HepG2 (cell line): Measurements from ENCODE around the gene PLA2G2A. TPM values are rescaled to one million over a fixed set of nuclear protein-coding genes. Genes with fewer than 3 reads are reported as not detected.
A peak's percentile ranks its signal among the peaks of the same experiment; 100 is the strongest.

Source experiments
- ELF3 ChIP-seq: IDR thresholded peaks from 2 replicates; pipeline ENCODE4 v1.6.1; 2016; ENCODE audit warnings: missing genetic modification reagents, missing compliant biosample characterization
- HNRNPLL ChIP-seq: fragments of 200-400 bp; formaldehyde crosslinking; IDR thresholded peaks from 2 replicates; pipeline ENCODE4 v1.6.1; 2017; ENCODE audit warnings: mild to moderate bottlenecking, low read depth, low read length; ENCODE audit not compliant: poor library complexity, severe bottlenecking
- MBD4 ChIP-seq: IDR thresholded peaks from 2 replicates; pipeline ENCODE4 v1.6.1; 2012; ENCODE audit warnings: low read length, inconsistent platforms, borderline replicate concordance
- RARA ChIP-seq: IDR thresholded peaks from 2 replicates; pipeline ENCODE4 v1.6.1; 2016; ENCODE audit warnings: missing genetic modification reagents, missing compliant biosample characterization
- ZNF317 ChIP-seq: sonication (generic); formaldehyde crosslinking; IDR thresholded peaks from 2 replicates; pipeline ENCODE4 v1.5.0; 2020; ENCODE audit warnings: mild to moderate bottlenecking, missing genetic modification reagents
- ZNF33A ChIP-seq: sonication (generic); formaldehyde crosslinking; IDR thresholded peaks from 2 replicates; pipeline ENCODE4 v1.5.1; 2020; ENCODE audit warnings: missing genetic modification reagents, mild to moderate bottlenecking, moderate library complexity, borderline replicate concordance
- ZNF550 ChIP-seq: sonication (generic); formaldehyde crosslinking; IDR thresholded peaks from 2 replicates; pipeline ENCODE4 v1.4.0; 2020; ENCODE audit warnings: mild to moderate bottlenecking, missing genetic modification reagents, borderline replicate concordance
- ZNF672 ChIP-seq: sonication (generic); formaldehyde crosslinking; IDR thresholded peaks from 2 replicates; pipeline ENCODE4 v1.8.1; 2022; ENCODE audit warnings: missing genetic modification reagents
- ZNF687 ChIP-seq: sonication (generic); formaldehyde crosslinking; IDR thresholded peaks from 2 replicates; pipeline ENCODE4 v1.5.1; 2020; ENCODE audit warnings: mild to moderate bottlenecking, missing genetic modification reagents, moderate library complexity
- ZUFSP ChIP-seq: sonication (generic); formaldehyde crosslinking; IDR thresholded peaks from 2 replicates; pipeline ENCODE4 v1.9.0; 2021; ENCODE audit warnings: missing genetic modification reagents, mild to moderate bottlenecking, borderline replicate concordance
- polyA plus RNA-seq, 8 experiments: library from polyadenylated mRNA; depleted of rRNA in 3 of 8; stranded (reverse) in 7 of 8; unstranded in 1 of 8; fragments of >200 nt; fragmentation: Illumina TruSeq in 4 of 8; extraction: Trizol in 4 of 8; gene quantifications; 2 replicates each; pipeline versions ENCODE4 v1.2.1 to v1.2.3, GENCODE V29; 2011 to 2016; ENCODE audit warnings: low read depth in 4 of 8, missing spikeins in 1 of 8, mixed read lengths in 1 of 8; ENCODE audit not compliant: insufficient read depth in 1 of 8
- total RNA-seq, 5 experiments: library from RNA; depleted of rRNA; stranded (reverse); fragments of >200 nt; fragmentation: Illumina TruSeq; extraction: Trizol; gene quantifications; 2 replicates each; pipeline ENCODE4 v1.2.3, GENCODE V29; 2016; ENCODE audit warnings: low read depth in 1 of 5
- TF ChIP-seq, protein P1 (sequence below): sonication (generic); formaldehyde crosslinking; IDR thresholded peaks from 2 replicates; pipeline ENCODE4 v1.4.0; 2020; ENCODE audit warnings: missing genetic modification reagents
- TF ChIP-seq, protein P2 (sequence below): sonication (generic); formaldehyde crosslinking; IDR thresholded peaks from 2 replicates; pipeline ENCODE4 v1.8.0; 2022; ENCODE audit warnings: mild to moderate bottlenecking, missing genetic modification reagents
- TF ChIP-seq, protein P3 (sequence below): sonication (generic); formaldehyde crosslinking; IDR thresholded peaks from 2 replicates; pipeline ENCODE4; 2020; ENCODE audit warnings: missing genetic modification reagents, mild to moderate bottlenecking, borderline replicate concordance

PLA2G2A gene
- total and polyA plus RNA-seq, 2 of the 13 experiments (the other 11 are each of a cell fraction or from before 2014, with no cell fraction given), result 0.35 to 30.3 TPM

- no peak for TF ChIP-seq ZUFSP (CRISPR knock-in tag)
- TF ChIP-seq, protein P1, sequence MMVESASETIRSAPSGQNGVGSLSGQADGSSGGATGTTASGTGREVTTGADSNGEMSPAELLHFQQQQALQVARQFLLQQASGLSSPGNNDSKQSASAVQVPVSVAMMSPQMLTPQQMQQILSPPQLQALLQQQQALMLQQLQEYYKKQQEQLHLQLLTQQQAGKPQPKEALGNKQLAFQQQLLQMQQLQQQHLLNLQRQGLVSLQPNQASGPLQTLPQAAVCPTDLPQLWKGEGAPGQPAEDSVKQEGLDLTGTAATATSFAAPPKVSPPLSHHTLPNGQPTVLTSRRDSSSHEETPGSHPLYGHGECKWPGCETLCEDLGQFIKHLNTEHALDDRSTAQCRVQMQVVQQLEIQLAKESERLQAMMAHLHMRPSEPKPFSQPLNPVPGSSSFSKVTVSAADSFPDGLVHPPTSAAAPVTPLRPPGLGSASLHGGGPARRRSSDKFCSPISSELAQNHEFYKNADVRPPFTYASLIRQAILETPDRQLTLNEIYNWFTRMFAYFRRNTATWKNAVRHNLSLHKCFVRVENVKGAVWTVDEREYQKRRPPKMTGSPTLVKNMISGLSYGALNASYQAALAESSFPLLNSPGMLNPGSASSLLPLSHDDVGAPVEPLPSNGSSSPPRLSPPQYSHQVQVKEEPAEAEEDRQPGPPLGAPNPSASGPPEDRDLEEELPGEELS, result peak; percentile 92
- no peak for TF ChIP-seq ZNF687 (CRISPR knock-in tag)
- TF ChIP-seq, protein P2, sequence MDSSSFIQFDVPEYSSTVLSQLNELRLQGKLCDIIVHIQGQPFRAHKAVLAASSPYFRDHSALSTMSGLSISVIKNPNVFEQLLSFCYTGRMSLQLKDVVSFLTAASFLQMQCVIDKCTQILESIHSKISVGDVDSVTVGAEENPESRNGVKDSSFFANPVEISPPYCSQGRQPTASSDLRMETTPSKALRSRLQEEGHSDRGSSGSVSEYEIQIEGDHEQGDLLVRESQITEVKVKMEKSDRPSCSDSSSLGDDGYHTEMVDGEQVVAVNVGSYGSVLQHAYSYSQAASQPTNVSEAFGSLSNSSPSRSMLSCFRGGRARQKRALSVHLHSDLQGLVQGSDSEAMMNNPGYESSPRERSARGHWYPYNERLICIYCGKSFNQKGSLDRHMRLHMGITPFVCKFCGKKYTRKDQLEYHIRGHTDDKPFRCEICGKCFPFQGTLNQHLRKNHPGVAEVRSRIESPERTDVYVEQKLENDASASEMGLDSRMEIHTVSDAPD (CRISPR knock-in tag), result no peak
- 0 out of 2 replicates have a peak, but pooled peaks have one; percentile 61 for TF ChIP-seq ZNF33A (CRISPR knock-in tag)
- TF ChIP-seq RARA (CRISPR knock-in tag), result peak; percentile 94
- TF ChIP-seq ELF3 (CRISPR knock-in tag), result peak; percentile 76
- no peak for TF ChIP-seq MBD4
- TF ChIP-seq HNRNPLL, result no peak
- TF ChIP-seq ZNF672, result no peak
- no peak for TF ChIP-seq ZNF317 (CRISPR knock-in tag)
- TF ChIP-seq, protein P3, sequence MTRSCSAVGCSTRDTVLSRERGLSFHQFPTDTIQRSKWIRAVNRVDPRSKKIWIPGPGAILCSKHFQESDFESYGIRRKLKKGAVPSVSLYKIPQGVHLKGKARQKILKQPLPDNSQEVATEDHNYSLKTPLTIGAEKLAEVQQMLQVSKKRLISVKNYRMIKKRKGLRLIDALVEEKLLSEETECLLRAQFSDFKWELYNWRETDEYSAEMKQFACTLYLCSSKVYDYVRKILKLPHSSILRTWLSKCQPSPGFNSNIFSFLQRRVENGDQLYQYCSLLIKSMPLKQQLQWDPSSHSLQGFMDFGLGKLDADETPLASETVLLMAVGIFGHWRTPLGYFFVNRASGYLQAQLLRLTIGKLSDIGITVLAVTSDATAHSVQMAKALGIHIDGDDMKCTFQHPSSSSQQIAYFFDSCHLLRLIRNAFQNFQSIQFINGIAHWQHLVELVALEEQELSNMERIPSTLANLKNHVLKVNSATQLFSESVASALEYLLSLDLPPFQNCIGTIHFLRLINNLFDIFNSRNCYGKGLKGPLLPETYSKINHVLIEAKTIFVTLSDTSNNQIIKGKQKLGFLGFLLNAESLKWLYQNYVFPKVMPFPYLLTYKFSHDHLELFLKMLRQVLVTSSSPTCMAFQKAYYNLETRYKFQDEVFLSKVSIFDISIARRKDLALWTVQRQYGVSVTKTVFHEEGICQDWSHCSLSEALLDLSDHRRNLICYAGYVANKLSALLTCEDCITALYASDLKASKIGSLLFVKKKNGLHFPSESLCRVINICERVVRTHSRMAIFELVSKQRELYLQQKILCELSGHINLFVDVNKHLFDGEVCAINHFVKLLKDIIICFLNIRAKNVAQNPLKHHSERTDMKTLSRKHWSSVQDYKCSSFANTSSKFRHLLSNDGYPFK, result no peak
- no peak for TF ChIP-seq ZNF550
Observed at GRCh38 chr1:19974822-19975416, 4.5 kb downstream of the PLA2G2A start (continued).
